Lower lobe of right lung (tissue), 2 donors: Measurements from ENCODE around the gene SLC13A2. TPM values are rescaled to one million over a fixed set of nuclear protein-coding genes. Genes with fewer than 3 reads are reported as not detected.

Experiments
- ATAC-seq, 2 donors: fragments of 200-7000 bp; cut with Tn5 transposase; one replicate each; pipeline ENCODE4 v1.9.1; 2020 to 2022; ENCODE audit warnings: mild to moderate bottlenecking in 2 of 2, moderate library complexity in 2 of 2
- DNase-seq: peaks from one replicate; pipeline ENCODE4 v3.0.0-alpha.2; 2020
- H3K27ac ChIP-seq: fragments of 200-600 bp; one replicate; pipeline ENCODE4 v1.8.0; 2022
- H3K27me3 ChIP-seq: fragments of 200-600 bp; one replicate; pipeline ENCODE4 v1.8.0; 2022; ENCODE audit warnings: low read depth
- H3K36me3 ChIP-seq: fragments of 200-600 bp; one replicate; pipeline ENCODE4 v1.8.0; 2022; ENCODE audit warnings: mild to moderate bottlenecking
- H3K4me1 ChIP-seq: fragments of 200-600 bp; one replicate; pipeline ENCODE4 v1.8.0; 2022
- H3K4me3 ChIP-seq: fragments of 200-600 bp; one replicate; pipeline ENCODE4 v1.8.0; 2022; ENCODE audit warnings: mild to moderate bottlenecking
- H3K9me3 ChIP-seq: fragments of 200-600 bp; one replicate; pipeline ENCODE4 v1.8.0; 2022
- CTCF ChIP-seq: fragments of 200-600 bp; IDR thresholded peaks from one replicate; pipeline ENCODE4 v1.8.0; 2022; ENCODE audit warnings: antibody characterized with exemption, mild to moderate bottlenecking
- intact Hi-C: fragments of 100-400 bp; cut with DNase I; formaldehyde crosslinking; loops from one replicate; pipeline ENCODE4 v1.11.0; 2022
- total RNA-seq: library from RNA; stranded (reverse); fragmentation: NEBNext Ultra II Directional; extraction: Animal tissue kit (Norgen Biotek cat#: 25700); gene quantifications from one replicate; pipeline ENCODE4 v1.2.1, GENCODE V29; 2021
- donor health status: DM: no; HTN: yes; CAD: no; lungs with severe emphysema.

SLC13A2 gene
- total RNA-seq, 1 donor from 2014 or later, result not detected

DNA sequence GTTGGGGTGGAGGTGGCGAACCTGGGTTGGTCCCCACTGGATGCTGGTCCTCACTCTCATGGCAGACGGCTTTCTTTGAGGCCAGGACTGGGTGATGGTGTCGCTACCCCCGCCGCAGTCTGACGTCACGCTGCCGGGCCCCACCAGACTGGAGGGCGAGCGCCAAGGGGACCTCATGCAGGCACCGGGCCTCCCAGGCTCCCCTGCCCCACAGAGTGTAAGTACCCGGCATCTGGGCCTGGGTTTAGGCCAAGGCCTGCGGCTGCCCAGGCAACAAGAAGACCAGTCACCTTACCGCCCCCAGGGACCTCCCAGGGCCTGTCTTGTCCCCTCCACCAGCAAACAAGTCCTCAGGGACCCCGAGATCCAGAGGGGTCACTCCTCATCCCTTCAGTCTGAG is 50.4 kb downstream of the SLC13A2 start:
- intact Hi-C loops, result no loop called here
- no peaks in the 10 kb centered on the region for H3K27me3 ChIP-seq
- ATAC-seq (no peak), DNase-seq (no peak)
- H3K36me3 ChIP-seq, result no peaks in the 10 kb centered on the region
- H3K4me3 ChIP-seq, result no peak overlapping the region
- H3K4me1 ChIP-seq, result peaks cover 25% of the 10 kb centered on the region
- no peaks in the 10 kb centered on the region for H3K9me3 ChIP-seq
- no peak for TF ChIP-seq CTCF
- H3K27ac ChIP-seq, result no peak overlapping the region

GRCh38 chr17:28524476-28525424 is 51.3 kb downstream of the SLC13A2 start:
- H3K4me3 ChIP-seq, result no peak overlapping the region
- intact Hi-C loops, result no loop called here
- TF ChIP-seq CTCF, result no peak

DNA sequence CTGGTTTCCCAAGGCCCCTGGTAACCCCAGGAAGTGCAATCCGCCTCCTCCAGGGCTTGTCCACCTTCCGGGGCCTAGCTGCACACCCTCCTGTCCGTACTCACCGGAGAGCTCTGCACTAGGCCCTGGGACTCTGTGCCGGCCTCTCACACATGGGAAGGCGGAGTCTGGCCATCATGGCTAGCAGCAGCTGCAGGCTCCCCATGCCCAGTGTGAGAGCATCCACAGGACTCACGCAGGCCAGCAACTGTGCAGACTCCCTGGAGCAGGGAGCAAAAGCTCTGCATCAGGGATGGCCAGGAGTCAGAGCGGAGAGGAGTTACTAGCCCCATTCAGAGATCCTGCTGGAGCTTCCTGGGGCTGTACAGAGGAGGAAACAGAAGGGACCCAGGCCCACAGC is 52.9 kb downstream of the SLC13A2 start:
- no peak for ATAC-seq
- Histone ChIP-seq H3K27me3 (peaks cover 8% of the 10 kb centered on the region), H3K4me1 (peaks cover 25% of the 10 kb centered on the region), H3K27ac (no peak overlapping the region), H3K4me3 (no peak overlapping the region), H3K36me3 (no peaks in the 10 kb centered on the region), H3K9me3 (no peaks in the 10 kb centered on the region)
- intact Hi-C loops, result no loop called here
- no peak for TF ChIP-seq CTCF
- no peak for DNase-seq

More at GRCh38 chr17:28524476-28525424, 51.3 kb downstream of the SLC13A2 start:
- Histone ChIP-seq H3K9me3 (no peaks in the 10 kb centered on the region), H3K27me3 (no peaks in the 10 kb centered on the region), H3K27ac (peak overlapping the region; percentile 69), H3K36me3 (no peaks in the 10 kb centered on the region), H3K4me1 (peaks cover 25% of the 10 kb centered on the region)
- ATAC-seq (peak; percentile 86 to 88), DNase-seq (peak; percentile 84)

DNA sequence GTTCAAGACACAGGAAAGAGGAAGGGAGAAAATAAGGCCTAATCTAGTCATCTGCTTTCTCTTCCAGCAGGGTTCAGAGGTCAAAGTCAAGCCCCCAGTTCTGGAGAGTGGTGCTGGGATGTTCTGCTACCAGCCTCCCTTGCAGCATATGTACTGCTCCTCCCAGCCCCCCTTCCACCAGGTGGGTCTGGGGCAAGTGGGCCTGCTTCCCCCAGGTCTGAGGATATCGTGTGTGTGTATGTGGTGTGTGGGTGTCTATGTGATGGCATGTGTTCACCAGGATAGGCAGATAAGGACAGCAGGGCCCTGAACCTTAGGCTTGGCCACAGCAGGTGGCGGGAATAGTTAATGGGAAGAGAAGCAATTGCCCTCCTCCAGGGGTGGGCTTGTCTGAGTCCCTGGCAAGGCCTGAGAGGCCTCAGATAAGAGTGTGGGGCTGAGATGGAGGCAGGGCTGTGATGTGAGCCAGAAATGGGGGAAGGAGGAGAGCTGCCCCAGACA is 53.8 kb downstream of the SLC13A2 start:
- Histone ChIP-seq H3K4me3 (no peak overlapping the region), H3K9me3 (no peaks in the 10 kb centered on the region), H3K4me1 (peaks cover 25% of the 10 kb centered on the region), H3K36me3 (no peaks in the 10 kb centered on the region), H3K27ac (peak overlapping the region; percentile 31), H3K27me3 (peaks cover 10% of the 10 kb centered on the region)
- TF ChIP-seq CTCF, result no peak
- DNase-seq, result no peak
- intact Hi-C loops, result no loop called here
- no peak for ATAC-seq

DNA sequence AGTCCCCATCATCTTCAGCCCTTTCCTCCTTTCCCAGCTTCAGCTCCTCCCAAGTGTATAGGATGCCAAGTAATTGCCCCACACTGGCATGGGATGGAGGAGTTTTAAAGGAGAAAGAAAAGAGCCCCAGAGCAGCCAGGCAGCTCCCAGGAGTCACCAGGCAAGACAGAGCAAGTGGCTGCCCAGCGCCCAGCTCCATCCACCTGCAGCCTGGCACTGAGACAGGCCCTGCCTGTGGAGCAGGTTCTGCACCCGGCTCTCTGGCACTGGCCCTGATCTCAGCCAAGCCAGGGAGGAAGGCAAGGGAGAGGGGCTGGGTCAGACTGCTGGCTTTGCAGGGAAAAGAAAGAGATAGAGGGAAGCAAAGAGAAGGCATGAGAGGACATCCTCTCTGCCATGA is 54.4 kb downstream of the SLC13A2 start:
- peaks cover 10% of the 10 kb centered on the region for H3K27me3 ChIP-seq
- no peaks in the 10 kb centered on the region for H3K36me3 ChIP-seq
- no peaks in the 10 kb centered on the region for H3K9me3 ChIP-seq
- H3K4me3 ChIP-seq, result no peak overlapping the region
- peaks cover 25% of the 10 kb centered on the region for H3K4me1 ChIP-seq
- intact Hi-C loops, result no loop called here
- peak; percentile 25 to 60 for ATAC-seq
- peak; percentile 76 for DNase-seq
- TF ChIP-seq CTCF, result no peak
- peak overlapping the region; percentile 46 for H3K27ac ChIP-seq
